ENCODE data around the gene TPX2.
A peak's percentile ranks its signal among the peaks of the same experiment; 100 is the strongest.

The TPX2 gene

GRCh38 chr20:31760519-31761240 is 21.6 kb downstream of the TPX2 start:
- no peaks in the 10 kb centered on the region for H3K4me1 ChIP-seq (ENCODE audit: insufficient read depth, poor library complexity, severe bottlenecking)
- H3K4me3 ChIP-seq (ENCODE audit: severe bottlenecking): no peak overlapping the region
- ATAC-seq (ENCODE audit: low read depth) (peak; percentile 52; the same call in 2 of the 3 replicates), DNase-seq (ENCODE audit: low spot score) (no peak)
- H3K27me3 ChIP-seq (ENCODE audit: insufficient read depth, poor library complexity, severe bottlenecking): no peaks in the 10 kb centered on the region
- no peaks in the 10 kb centered on the region for H3K9me3 ChIP-seq (ENCODE audit: severe bottlenecking)
- no peak for TF ChIP-seq CTCF (IDR thresholded peaks at IDR 0.05; ENCODE audit: poor library complexity, severe bottlenecking)
- no peak overlapping the region for H3K27ac ChIP-seq (ENCODE audit: poor library complexity, severe bottlenecking)
- peaks cover 100% of the 10 kb centered on the region for H3K36me3 ChIP-seq (ENCODE audit: low read depth)

- H3K27ac ChIP-seq (ENCODE audit: poor library complexity, severe bottlenecking): no peak overlapping the region
- DNase-seq (ENCODE audit: low spot score) (no peak), ATAC-seq (ENCODE audit: low read depth) (no peak)
- H3K4me3 ChIP-seq (ENCODE audit: severe bottlenecking): no peak overlapping the region
- H3K4me1 ChIP-seq (ENCODE audit: insufficient read depth, poor library complexity, severe bottlenecking): no peaks in the 10 kb centered on the region
- H3K9me3 ChIP-seq (ENCODE audit: severe bottlenecking): no peaks in the 10 kb centered on the region
- H3K36me3 ChIP-seq (ENCODE audit: low read depth): peaks cover 100% of the 10 kb centered on the region
- no peaks in the 10 kb centered on the region for H3K27me3 ChIP-seq (ENCODE audit: insufficient read depth, poor library complexity, severe bottlenecking)
- no peak for TF ChIP-seq CTCF (IDR thresholded peaks at IDR 0.05; ENCODE audit: poor library complexity, severe bottlenecking)
Measured at GRCh38 chr20:31764641-31765305, 25.7 kb downstream of the TPX2 start.

- H3K27ac ChIP-seq (ENCODE audit: poor library complexity, severe bottlenecking): no peak overlapping the region
- peaks cover 100% of the 10 kb centered on the region for H3K36me3 ChIP-seq (ENCODE audit: low read depth)
- no peak for DNase-seq (ENCODE audit: low spot score)
- no peaks in the 10 kb centered on the region for H3K27me3 ChIP-seq (ENCODE audit: insufficient read depth, poor library complexity, severe bottlenecking)
- TF ChIP-seq CTCF (IDR thresholded peaks at IDR 0.05; ENCODE audit: poor library complexity, severe bottlenecking): no peak
- ATAC-seq (ENCODE audit: low read depth): no peak
- H3K4me1 ChIP-seq (ENCODE audit: insufficient read depth, poor library complexity, severe bottlenecking): no peaks in the 10 kb centered on the region
- no peaks in the 10 kb centered on the region for H3K9me3 ChIP-seq (ENCODE audit: severe bottlenecking)
- H3K4me3 ChIP-seq (ENCODE audit: severe bottlenecking): no peak overlapping the region
Measured at GRCh38 chr20:31767805-31768204, 28.7 kb downstream of the TPX2 start.

GRCh38 chr20:31769681-31770080 is 30.6 kb downstream of the TPX2 start:
- DNase-seq (ENCODE audit: low spot score): no peak
- no peaks in the 10 kb centered on the region for H3K9me3 ChIP-seq (ENCODE audit: severe bottlenecking)
- no peaks in the 10 kb centered on the region for H3K4me1 ChIP-seq (ENCODE audit: insufficient read depth, poor library complexity, severe bottlenecking)
- no peak for ATAC-seq (ENCODE audit: low read depth)
- no peak overlapping the region for H3K27ac ChIP-seq (ENCODE audit: poor library complexity, severe bottlenecking)
- TF ChIP-seq CTCF (IDR thresholded peaks at IDR 0.05; ENCODE audit: poor library complexity, severe bottlenecking): no peak
- peaks cover 100% of the 10 kb centered on the region for H3K36me3 ChIP-seq (ENCODE audit: low read depth)
- H3K27me3 ChIP-seq (ENCODE audit: insufficient read depth, poor library complexity, severe bottlenecking): no peaks in the 10 kb centered on the region
- H3K4me3 ChIP-seq (ENCODE audit: severe bottlenecking): no peak overlapping the region

GRCh38 chr20:31770243-31770642 is 31.2 kb downstream of the TPX2 start:
- Histone ChIP-seq H3K9me3 (ENCODE audit: severe bottlenecking) (no peaks in the 10 kb centered on the region), H3K4me3 (ENCODE audit: severe bottlenecking) (no peak overlapping the region), H3K4me1 (ENCODE audit: insufficient read depth, poor library complexity, severe bottlenecking) (no peaks in the 10 kb centered on the region), H3K36me3 (ENCODE audit: low read depth) (peaks cover 100% of the 10 kb centered on the region), H3K27me3 (ENCODE audit: insufficient read depth, poor library complexity, severe bottlenecking) (no peaks in the 10 kb centered on the region), H3K27ac (ENCODE audit: poor library complexity, severe bottlenecking) (no peak overlapping the region)
- no peak for ATAC-seq (ENCODE audit: low read depth)
- no peak for DNase-seq (ENCODE audit: low spot score)
- no peak for TF ChIP-seq CTCF (IDR thresholded peaks at IDR 0.05; ENCODE audit: poor library complexity, severe bottlenecking)
